Glutamatergic neuron (in vitro differentiated cells): ENCODE measurements around the gene MISP3. TPM values are rescaled to one million over a fixed set of nuclear protein-coding genes. Genes with fewer than 3 reads are reported as not detected.

Experiments
- DNase-seq: peaks from one replicate; pipeline ENCODE4 v3.0.0; 2022
- H3K27ac Mint-ChIP-seq: one replicate; pipeline ENCODE4 v1.8.0; 2020; ENCODE audit warnings: mild to moderate bottlenecking, mixed read lengths, inconsistent platforms; ENCODE audit not compliant: unreplicated experiment
- H3K27me3 Mint-ChIP-seq: one replicate; pipeline ENCODE4 v1.8.0; 2020; ENCODE audit warnings: mild to moderate bottlenecking, moderate library complexity, mixed read lengths, inconsistent platforms; ENCODE audit not compliant: unreplicated experiment
- H3K36me3 Mint-ChIP-seq: one replicate; pipeline ENCODE4 v1.8.0; 2020; ENCODE audit warnings: mild to moderate bottlenecking, mixed read lengths, inconsistent platforms; ENCODE audit not compliant: unreplicated experiment
- H3K4me1 Mint-ChIP-seq: one replicate; pipeline ENCODE4 v1.8.0; 2020; ENCODE audit warnings: mild to moderate bottlenecking, low read depth, mixed read lengths, inconsistent platforms; ENCODE audit not compliant: unreplicated experiment
- H3K4me3 Mint-ChIP-seq: one replicate; pipeline ENCODE4 v1.8.0; 2020; ENCODE audit warnings: mild to moderate bottlenecking, mixed read lengths, inconsistent platforms; ENCODE audit not compliant: unreplicated experiment
- H3K9me3 Mint-ChIP-seq: one replicate; pipeline ENCODE4 v1.8.0; 2020; ENCODE audit warnings: mild to moderate bottlenecking, moderate library complexity, mixed read lengths, inconsistent platforms; ENCODE audit not compliant: unreplicated experiment
- CTCF ChIP-seq: fragments of 200-600 bp; sonication (generic); IDR thresholded peaks from one replicate; pipeline ENCODE4 v1.5.0; 2021; ENCODE audit not compliant: partially characterized antibody, unreplicated experiment
- total RNA-seq: library from RNA; stranded (reverse); fragmentation: NEBNext Ultra II Directional; extraction: Animal tissue kit (Norgen Biotek cat#: 25700); gene quantifications from one replicate; pipeline ENCODE4 v1.2.1, GENCODE V29; 2021; ENCODE audit not compliant: unreplicated experiment

The MISP3 gene
- total RNA-seq, 1 donor from 2014 or later, result 2.2 TPM

GRCh38 chr19:14091081-14091812 is 18.7 kb downstream of the MISP3 start:
- Mint-ChIP-seq H3K9me3 (peaks cover 15% of the 10 kb centered on the region), H3K27ac (peak overlapping the region; percentile 84), H3K4me1 (peaks cover 8% of the 10 kb centered on the region), H3K27me3 (peaks cover 8% of the 10 kb centered on the region), H3K36me3 (peaks cover 9% of the 10 kb centered on the region), H3K4me3 (peak overlapping the region; percentile 93)
- peak; percentile 13 for TF ChIP-seq CTCF
- DNase-seq, result peak; percentile 61

GRCh38 chr19:14091813-14092462 is 19.4 kb downstream of the MISP3 start:
- peaks cover 9% of the 10 kb centered on the region for H3K36me3 Mint-ChIP-seq
- DNase-seq, result no peak
- H3K27me3 Mint-ChIP-seq, result peaks cover 8% of the 10 kb centered on the region
- peaks cover 18% of the 10 kb centered on the region for H3K9me3 Mint-ChIP-seq
- peak overlapping the region; percentile 84 for H3K27ac Mint-ChIP-seq
- peaks cover 8% of the 10 kb centered on the region for H3K4me1 Mint-ChIP-seq
- no peak for TF ChIP-seq CTCF
- H3K4me3 Mint-ChIP-seq, result peak overlapping the region; percentile 93

GRCh38 chr19:14093117-14093823 is 20.7 kb downstream of the MISP3 start:
- Mint-ChIP-seq H3K4me1 (peaks cover 8% of the 10 kb centered on the region), H3K4me3 (peak overlapping the region; percentile 34), H3K36me3 (peaks cover 9% of the 10 kb centered on the region)

GRCh38 chr19:14094854-14095253 is 22.3 kb downstream of the MISP3 start:
- DNase-seq, result no peak
- TF ChIP-seq CTCF, result no peak
- H3K4me3 Mint-ChIP-seq, result no peak overlapping the region
- H3K36me3 Mint-ChIP-seq, result peaks cover 4% of the 10 kb centered on the region
- H3K4me1 Mint-ChIP-seq, result peaks cover 4% of the 10 kb centered on the region
- H3K27ac Mint-ChIP-seq, result no peak overlapping the region
- peaks cover 11% of the 10 kb centered on the region for H3K9me3 Mint-ChIP-seq
- peaks cover 8% of the 10 kb centered on the region for H3K27me3 Mint-ChIP-seq

More at GRCh38 chr19:14093117-14093823, 20.7 kb downstream of the MISP3 start:
- DNase-seq, result no peak
- H3K27me3 Mint-ChIP-seq, result peaks cover 12% of the 10 kb centered on the region
- H3K27ac Mint-ChIP-seq, result no peak overlapping the region
- H3K9me3 Mint-ChIP-seq, result peaks cover 15% of the 10 kb centered on the region
- TF ChIP-seq CTCF, result no peak
